ENCODE measurements around the gene IL6R. TPM values are rescaled to one million over a fixed set of nuclear protein-coding genes. Genes with fewer than 3 reads are reported as not detected.
A peak's percentile ranks its signal among the peaks of the same experiment; 100 is the strongest.

The IL6R gene
- total RNA-seq, 3 donors from 2014 or later, result 31.8 to 43.9 (median 42.5) TPM

DNA sequence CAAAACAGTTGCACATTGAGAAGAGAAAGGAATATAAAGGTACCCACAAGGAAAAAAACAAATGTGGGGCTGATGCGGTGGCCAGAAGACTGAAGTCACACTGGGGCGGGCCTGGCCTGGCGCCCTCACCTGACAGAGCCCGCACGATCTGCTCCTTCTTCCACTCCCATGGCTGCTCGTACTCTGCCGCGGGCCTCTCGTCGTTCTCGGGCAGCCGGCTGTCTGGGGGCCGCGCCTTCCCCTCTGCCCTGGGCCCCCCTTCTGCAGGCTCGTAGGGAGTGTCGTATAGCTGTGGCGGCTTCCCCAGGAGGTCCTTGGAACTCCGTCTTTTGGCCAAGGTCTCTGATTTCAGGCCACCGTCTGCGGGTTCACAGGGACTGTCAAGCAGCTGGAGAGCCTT lies 83.8 kb downstream of the IL6R start:
- ATAC-seq (no peak), DNase-seq (no peak)
- no peak overlapping the region for H3K4me3 ChIP-seq
- no peak for TF ChIP-seq CTCF (IDR thresholded peaks at IDR 0.05)
- H3K36me3 ChIP-seq (ENCODE audit: low read depth), result no peaks in the 10 kb centered on the region
- no peaks in the 10 kb centered on the region for H3K4me1 ChIP-seq (ENCODE audit: low read depth)
- intact Hi-C loops (cut with DNase I, micrococcal nuclease), result loop anchor here (10.0 kb wide), 2 partner anchors 56 to 386 kb away; partner anchors contain the start of gene KCNN3 (in 1 of the 2)
- H3K9me3 ChIP-seq, result no peaks in the 10 kb centered on the region

GRCh38 chr1:154489695-154490274 lies 84.6 kb downstream of the IL6R start:
- DNase-seq (no peak), ATAC-seq (no peak)
- H3K4me1 ChIP-seq (ENCODE audit: low read depth), result no peaks in the 10 kb centered on the region
- no peaks in the 10 kb centered on the region for H3K9me3 ChIP-seq
- H3K36me3 ChIP-seq (ENCODE audit: low read depth), result no peaks in the 10 kb centered on the region
- no peak overlapping the region for H3K4me3 ChIP-seq
- intact Hi-C loops (cut with DNase I, micrococcal nuclease), result loop anchor here (10.0 kb wide), 2 partner anchors 55 to 385 kb away; partner anchors contain the start of gene KCNN3 (in 1 of the 2)
- no peak for TF ChIP-seq CTCF (IDR thresholded peaks at IDR 0.05)

DNA sequence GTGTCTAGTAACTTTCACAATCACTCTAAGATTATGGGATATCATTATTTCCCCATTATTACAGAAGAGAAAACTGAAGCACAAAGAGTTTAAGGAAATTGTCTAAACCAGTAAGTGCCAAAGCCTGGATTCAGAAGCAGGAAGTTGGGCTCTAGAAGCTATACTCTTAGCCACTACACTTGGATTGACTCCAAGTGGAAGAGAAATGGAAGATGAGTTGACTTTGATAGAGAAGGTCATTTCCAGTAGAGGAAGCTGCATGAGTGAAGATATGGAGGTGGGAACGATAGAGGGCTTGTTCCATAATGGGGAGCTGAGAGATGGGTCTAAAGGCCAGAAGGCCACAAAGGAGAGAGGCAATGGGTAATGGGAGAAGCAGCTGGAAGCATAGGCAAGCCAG lies 85.2 kb downstream of the IL6R start:
- DNase-seq (no peak), ATAC-seq (no peak)
- Histone ChIP-seq H3K36me3 (ENCODE audit: low read depth) (no peaks in the 10 kb centered on the region), H3K9me3 (no peaks in the 10 kb centered on the region), H3K4me1 (ENCODE audit: low read depth) (no peaks in the 10 kb centered on the region), H3K4me3 (no peak overlapping the region)
- TF ChIP-seq CTCF (IDR thresholded peaks at IDR 0.05), result no peak
- intact Hi-C loops (cut with DNase I, micrococcal nuclease), result no loop called here

DNA sequence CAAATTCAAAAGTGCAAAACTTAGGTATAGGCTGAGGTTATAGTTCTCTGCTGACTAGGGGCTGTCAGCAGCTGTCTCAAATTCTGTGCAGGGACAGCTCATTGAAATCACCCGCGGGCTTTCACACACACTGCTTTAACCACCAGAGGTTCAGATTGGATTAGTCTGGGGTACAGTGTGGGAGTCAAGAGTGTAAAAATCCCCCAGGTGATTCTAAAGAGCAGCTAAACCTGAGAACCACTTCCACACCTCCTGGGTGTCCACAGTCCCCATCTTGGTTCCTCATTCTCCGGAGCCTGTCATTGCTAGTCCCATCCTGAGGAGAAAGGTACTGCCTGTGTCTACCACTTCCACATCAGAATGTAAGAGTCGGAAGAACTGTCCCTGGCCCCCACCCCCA lies 87.0 kb downstream of the IL6R start:
- H3K4me3 ChIP-seq, result no peak overlapping the region

DNA sequence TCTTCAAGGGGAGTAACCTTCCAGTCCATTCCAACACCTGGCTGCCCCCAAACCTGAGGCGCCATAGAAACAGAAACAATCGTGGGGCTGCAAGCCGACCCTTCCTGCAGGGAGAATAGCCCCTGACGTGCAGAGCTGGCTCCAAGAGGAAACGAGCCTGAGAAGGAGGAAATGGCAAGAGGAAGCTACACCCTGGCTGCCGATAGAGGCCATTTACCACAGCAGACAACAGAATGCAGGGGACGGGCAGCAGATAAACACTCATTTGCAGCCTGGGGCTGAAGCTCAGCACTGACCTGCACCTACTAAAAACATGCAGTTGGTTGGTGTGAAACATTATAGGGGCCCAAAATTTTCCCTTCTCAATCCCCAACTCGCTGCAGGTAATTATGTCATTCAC lies 88.1 kb downstream of the IL6R start:
- no peak for TF ChIP-seq CTCF (IDR thresholded peaks at IDR 0.05)
- intact Hi-C loops (cut with DNase I, micrococcal nuclease), result no loop called here
- Histone ChIP-seq H3K4me3 (no peak overlapping the region), H3K9me3 (no peaks in the 10 kb centered on the region), H3K36me3 (ENCODE audit: low read depth) (no peaks in the 10 kb centered on the region), H3K4me1 (ENCODE audit: low read depth) (no peaks in the 10 kb centered on the region)
- peak; percentile 81 for ATAC-seq
- peak; percentile 34 to 55 (median 47) for DNase-seq

More for the DNA sequence above, 87.0 kb downstream of the IL6R start:
- Histone ChIP-seq H3K4me1 (ENCODE audit: low read depth) (no peaks in the 10 kb centered on the region), H3K36me3 (ENCODE audit: low read depth) (no peaks in the 10 kb centered on the region), H3K9me3 (no peaks in the 10 kb centered on the region)
- no peak for ATAC-seq
- no peak for DNase-seq
- intact Hi-C loops (cut with DNase I, micrococcal nuclease), result no loop called here
- TF ChIP-seq CTCF (IDR thresholded peaks at IDR 0.05), result no peak
